ENCODE data around the gene POLG.

DNA sequence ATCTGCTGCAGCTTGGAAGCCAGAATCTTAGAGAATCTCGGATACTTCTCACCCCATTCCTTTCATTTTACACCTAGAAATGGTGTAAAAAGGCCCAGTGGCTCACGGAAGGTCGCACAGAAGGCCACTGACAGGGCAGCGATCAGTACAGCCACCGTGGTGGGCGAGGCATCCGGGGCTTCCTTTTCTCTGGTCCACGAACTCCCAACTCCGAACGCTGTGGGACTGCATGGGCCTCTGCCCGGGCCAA lies 36.3 kb upstream of the POLG start:
- TF ChIP-seq, protein P1, sequence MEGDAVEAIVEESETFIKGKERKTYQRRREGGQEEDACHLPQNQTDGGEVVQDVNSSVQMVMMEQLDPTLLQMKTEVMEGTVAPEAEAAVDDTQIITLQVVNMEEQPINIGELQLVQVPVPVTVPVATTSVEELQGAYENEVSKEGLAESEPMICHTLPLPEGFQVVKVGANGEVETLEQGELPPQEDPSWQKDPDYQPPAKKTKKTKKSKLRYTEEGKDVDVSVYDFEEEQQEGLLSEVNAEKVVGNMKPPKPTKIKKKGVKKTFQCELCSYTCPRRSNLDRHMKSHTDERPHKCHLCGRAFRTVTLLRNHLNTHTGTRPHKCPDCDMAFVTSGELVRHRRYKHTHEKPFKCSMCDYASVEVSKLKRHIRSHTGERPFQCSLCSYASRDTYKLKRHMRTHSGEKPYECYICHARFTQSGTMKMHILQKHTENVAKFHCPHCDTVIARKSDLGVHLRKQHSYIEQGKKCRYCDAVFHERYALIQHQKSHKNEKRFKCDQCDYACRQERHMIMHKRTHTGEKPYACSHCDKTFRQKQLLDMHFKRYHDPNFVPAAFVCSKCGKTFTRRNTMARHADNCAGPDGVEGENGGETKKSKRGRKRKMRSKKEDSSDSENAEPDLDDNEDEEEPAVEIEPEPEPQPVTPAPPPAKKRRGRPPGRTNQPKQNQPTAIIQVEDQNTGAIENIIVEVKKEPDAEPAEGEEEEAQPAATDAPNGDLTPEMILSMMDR (IDR thresholded peaks at IDR 0.05), result no peak
- TF ChIP-seq POLR2A (IDR thresholded peaks at IDR 0.05) (no peak), POLR2AphosphoS5 (IDR thresholded peaks at IDR 0.05) (no peak), EP300 (IDR thresholded peaks at IDR 0.05) (no peak)

All from stomach (tissue), 4 donors.